ENCODE data around the gene GRHL1. TPM values are rescaled to one million over a fixed set of nuclear protein-coding genes. Genes with fewer than 3 reads are reported as not detected.

The GRHL1 gene
- total and polyA plus RNA-seq, 2 of the 8 experiments (the other 6 are each of a cell fraction or from before 2014, with no cell fraction given): 1.3 to 3.6 TPM

GRCh38 chr2:10027660-10028330 lies 76.3 kb downstream of the GRHL1 start:
- Histone ChIP-seq H3K9me3 (ENCODE audit: insufficient read depth in 2 of 2, low read depth in 1 of 2, low read length in 1 of 2) (no peaks in the 10 kb centered on the region), H2AFZ (ENCODE audit: low read length) (no peak overlapping the region), H3K18ac (ENCODE audit: extremely low read depth, low read length) (0 out of 2 replicates have a peak overlapping the region, but pooled peaks have one; percentile 16), H3K4me1 (replicated peaks in 1 of 4; ENCODE audit: control insufficient read depth in 3 of 4, insufficient read depth in 4 of 4, low read length in 3 of 4) (peaks cover 0 to 17% (median 7%) of the 10 kb centered on the region in 4 experiments; a peak in 6 of 7 replicates), H4K5ac (ENCODE audit: insufficient read length, low read depth, low read length) (no peak overlapping the region), H3K79me2 (ENCODE audit: control insufficient read depth in 1 of 2, insufficient read depth in 2 of 2, low read length in 2 of 2) (no peaks in the 10 kb centered on the region), H3K27me3 (replicated peaks in 1 of 4; ENCODE audit: control insufficient read depth in 3 of 4, extremely low read depth in 1 of 4, insufficient read depth in 3 of 4, low read length in 3 of 4) (no peaks in the 10 kb centered on the region), H3K23ac (ENCODE audit: insufficient read length) (no peak overlapping the region), H4K8ac (ENCODE audit: extremely low read depth, insufficient read depth, low read length) (no peak overlapping the region), H3K79me1 (ENCODE audit: low read depth, low read length) (no peaks in the 10 kb centered on the region), H2BK5ac (ENCODE audit: low read depth, low read length) (0 out of 2 replicates have a peak overlapping the region, but pooled peaks have one; percentile 35), H3K4ac (replicated peaks; ENCODE audit: insufficient read length, low read depth, low read length) (no peak overlapping the region), H3K36me3 (ENCODE audit: control insufficient read depth in 2 of 4, insufficient read depth in 4 of 4, low read length in 3 of 4) (no peaks in the 10 kb centered on the region), H4K20me1 (replicated peaks in 1 of 2; ENCODE audit: control insufficient read depth in 1 of 2, insufficient read depth in 2 of 2, low read length in 2 of 2) (no peaks in the 10 kb centered on the region), H3K27ac (ENCODE audit: low read depth, low read length) (no peak overlapping the region), H2BK12ac (ENCODE audit: low read depth, low read length) (peak overlapping the region; percentile 52; the same call in 1 of the 2 replicates), H4K91ac (replicated peaks; ENCODE audit: insufficient read length, low read length) (no peak overlapping the region), H2AK5ac (ENCODE audit: low read depth, low read length) (no peak overlapping the region), H3K4me2 (ENCODE audit: insufficient read depth in 1 of 2, low read depth in 2 of 2, low read length in 2 of 2) (no peak overlapping the region), H3K9ac (replicated peaks in 1 of 4; ENCODE audit: extremely low read depth in 1 of 4, low read depth in 3 of 4, low read length in 3 of 4) (no peak overlapping the region), H3K4me3 (ENCODE audit: extremely low read depth in 1 of 4, insufficient read depth in 2 of 4, low read depth in 3 of 4, low read length in 4 of 4) (no peak overlapping the region), H3K14ac (ENCODE audit: insufficient read length) (no peak overlapping the region), H2BK120ac (replicated peaks; ENCODE audit: low read depth, low read length) (no peak overlapping the region), H2BK15ac (ENCODE audit: low read length) (no peak overlapping the region), H2BK20ac (ENCODE audit: low read length) (no peak overlapping the region), H3K56ac (replicated peaks; ENCODE audit: insufficient read length, low read depth, low read length) (no peak overlapping the region), H3K23me2 (ENCODE audit: low read depth, low read length) (no peaks in the 10 kb centered on the region)
- DNase-seq (ENCODE audit: low read depth in 1 of 2, low spot score in 2 of 2) (no peak), FAIRE-seq (no peak)
- ChIA-PET CTCF (ENCODE audit: partially characterized antibody) (interaction anchor here (0.8 to 7.5 kb wide), 26 partner anchors 7 to 257 kb away, joined by 3 to 46 read pairs (median 6); partner anchors contain the start of gene TAF1B), POLR2A (ENCODE audit: partially characterized antibody) (interaction anchor here (1.2 to 1.7 kb wide), 2 partner anchors 8 to 11 kb away, joined by 3 to 4 read pairs; no protein-coding TSS in a partner anchor)
- no peak for TF ChIP-seq KDM1A (IDR thresholded peaks at IDR 0.05; ENCODE audit: borderline replicate concordance, low read length)
- TF ChIP-seq GTF2F1 (IDR thresholded peaks at IDR 0.05; ENCODE audit: borderline replicate concordance, low read depth, low read length): no peak
- TF ChIP-seq SP2 (IDR thresholded peaks at IDR 0.05; ENCODE audit: low read length): no peak
- 91% methylated on average over 16 of the region's 16 CpGs; no CpG with 5 or more reads in 1 of the 2 experiments for WGBS, 2 experiments (ENCODE audit: extremely low coverage in 1 of 2, insufficient coverage in 1 of 2, insufficient read length in 1 of 2, insufficient replicate concordance in 2 of 2, low coverage in 1 of 2, low lambda C conversion rate in 2 of 2, missing lambda C conversion rate in 1 of 2)

All from H1 (cell line).